K562 (cell line): ENCODE results near the gene SLC26A6. TPM values are rescaled to one million over a fixed set of nuclear protein-coding genes. Genes with fewer than 3 reads are reported as not detected.

Experiments
- BDP1 ChIP-seq: IDR thresholded peaks from 3 replicates; pipeline ENCODE4 v1.6.1; 2011; ENCODE audit not compliant: insufficient read length, insufficient read depth
- HBP1 ChIP-seq: fragments of 450-650 bp; formaldehyde crosslinking; IDR thresholded peaks from 2 replicates; pipeline ENCODE4 v1.4.0; 2022; ENCODE audit warnings: missing genetic modification characterization
- HLTF ChIP-seq: fragments of 450-650 bp; IDR thresholded peaks from 2 replicates; pipeline ENCODE4 v1.6.1; 2016
- KAT8 ChIP-seq: fragments of 450-650 bp; IDR thresholded peaks from 2 replicates; pipeline ENCODE4 v1.6.1; 2016; ENCODE audit warnings: low read depth, mild to moderate bottlenecking
- MITF ChIP-seq: IDR thresholded peaks from 2 replicates; pipeline ENCODE4 v1.6.1; 2014; ENCODE audit warnings: antibody characterized with exemption
- SIX5 ChIP-seq, 2 experiments: IDR thresholded peaks; 2 replicates each; pipeline ENCODE4 v1.6.1; 2011; ENCODE audit warnings: low read length in 2 of 2, borderline replicate concordance in 1 of 2, low read depth in 1 of 2, mild to moderate bottlenecking in 1 of 2, moderate library complexity in 1 of 2; ENCODE audit not compliant: insufficient read depth in 1 of 2
- ZNF324 ChIP-seq: fragments of 250-450 bp; sonication (Bioruptor Pico); IDR thresholded peaks from 2 replicates; pipeline ENCODE4 v1.4.0; 2020; ENCODE audit warnings: mild to moderate bottlenecking
- polyA plus RNA-seq, 8 experiments: library from polyadenylated mRNA; depleted of rRNA in 4 of 8; stranded (reverse) in 5 of 8; unstranded in 3 of 8; fragments of >200 nt; fragmentation: Nextera tagmentation in 2 of 8; fragmentation: Illumina TruSeq in 1 of 8; extraction: Ambion mirVana in 2 of 8; extraction: Trizol in 1 of 8; gene quantifications; 2 replicates each; pipeline versions ENCODE4 v1.2.1 to v1.2.3, GENCODE V29; 2011 to 2014; ENCODE audit warnings: inconsistent platforms in 1 of 8, missing spikeins in 1 of 8
- total RNA-seq, 7 experiments: library from RNA; depleted of rRNA in 6 of 7; stranded (reverse); fragments of >200 nt in 6 of 7; fragmentation: Illumina TruSeq in 2 of 7; extraction: Trizol in 2 of 7; gene quantifications; 2 replicates each; pipeline versions ENCODE4 v1.2.1 to v1.2.3, GENCODE V29; 2011 to 2021; ENCODE audit warnings: low replicate concordance in 1 of 7
- TF ChIP-seq, protein P1 (sequence below): sonication (generic); formaldehyde crosslinking; IDR thresholded peaks from 2 replicates; pipeline ENCODE4 v1.8.1; 2023; ENCODE audit warnings: mild to moderate bottlenecking, missing genetic modification reagents
- TF ChIP-seq, protein P2 (sequence below): fragments of 250-450 bp; sonication (Bioruptor Pico); IDR thresholded peaks from 2 replicates; pipeline ENCODE4 v1.4.0; 2020

SLC26A6 gene
- total and polyA plus RNA-seq, 9 of the 15 experiments (the other 6 are each of a cell fraction or from before 2014, with no cell fraction given) = 2.1 to 27.2 (median 14.8) TPM

DNA sequence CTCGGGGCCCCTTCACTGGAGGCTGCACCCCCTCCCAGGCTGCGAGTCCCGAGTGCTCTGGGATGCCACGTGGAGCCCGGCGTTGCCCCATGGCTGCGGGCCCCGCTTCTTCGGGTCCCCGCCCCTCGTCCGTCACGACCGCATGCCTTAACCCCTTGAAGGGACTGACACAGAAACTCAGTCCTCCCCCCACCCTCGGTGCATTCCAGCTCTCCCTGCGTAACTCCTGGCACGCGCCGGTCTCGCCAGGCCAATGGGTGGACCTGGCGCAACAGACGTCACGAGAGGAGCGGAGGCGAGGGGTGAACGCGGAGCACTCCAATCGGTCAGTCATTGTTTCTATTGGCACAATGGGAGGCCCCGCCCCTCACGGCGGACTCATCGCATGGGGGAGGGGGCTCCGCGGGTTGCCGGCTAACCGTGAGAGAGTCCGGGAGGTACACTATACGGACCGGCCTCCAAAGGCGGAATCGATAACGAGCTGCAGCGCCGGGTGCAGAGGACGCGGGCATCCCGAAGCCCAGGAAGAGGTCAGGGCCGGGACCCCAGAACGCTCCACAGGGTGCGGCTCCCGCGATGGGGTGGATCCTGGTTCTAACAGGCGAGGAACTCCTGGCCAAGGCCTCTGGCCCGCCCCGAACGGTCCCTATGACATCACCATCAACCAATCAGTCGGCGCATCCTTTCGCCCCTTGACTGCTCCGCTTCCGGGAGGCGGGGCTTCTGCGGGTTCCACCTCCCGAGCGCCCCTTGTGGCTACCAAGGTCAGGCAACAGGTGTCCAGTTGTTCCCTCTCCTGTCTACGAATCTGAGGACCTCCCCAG is 28.4 kb upstream of the SLC26A6 start (continued):
- TF ChIP-seq MITF (no peak), BDP1 (no peak), KAT8 (no peak), ZNF324 (no peak), HBP1 (CRISPR knock-in tag) (no peak), SIX5 (IDR thresholded peaks at IDR 0.05; ENCODE audit: borderline replicate concordance in 1 of 2, insufficient read depth in 1 of 2, low read depth in 1 of 2, low read length in 2 of 2) (no peak), HLTF (no peak)
- TF ChIP-seq, protein P1, sequence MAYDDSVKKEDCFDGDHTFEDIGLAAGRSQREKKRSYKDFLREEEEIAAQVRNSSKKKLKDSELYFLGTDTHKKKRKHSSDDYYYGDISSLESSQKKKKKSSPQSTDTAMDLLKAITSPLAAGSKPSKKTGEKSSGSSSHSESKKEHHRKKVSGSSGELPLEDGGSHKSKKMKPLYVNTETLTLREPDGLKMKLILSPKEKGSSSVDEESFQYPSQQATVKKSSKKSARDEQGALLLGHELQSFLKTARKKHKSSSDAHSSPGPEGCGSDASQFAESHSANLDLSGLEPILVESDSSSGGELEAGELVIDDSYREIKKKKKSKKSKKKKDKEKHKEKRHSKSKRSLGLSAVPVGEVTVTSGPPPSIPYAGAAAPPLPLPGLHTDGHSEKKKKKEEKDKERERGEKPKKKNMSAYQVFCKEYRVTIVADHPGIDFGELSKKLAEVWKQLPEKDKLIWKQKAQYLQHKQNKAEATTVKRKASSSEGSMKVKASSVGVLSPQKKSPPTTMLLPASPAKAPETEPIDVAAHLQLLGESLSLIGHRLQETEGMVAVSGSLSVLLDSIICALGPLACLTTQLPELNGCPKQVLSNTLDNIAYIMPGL = peak; percentile 80; the same call in 1 of the 2 replicates
- TF ChIP-seq, protein P2, sequence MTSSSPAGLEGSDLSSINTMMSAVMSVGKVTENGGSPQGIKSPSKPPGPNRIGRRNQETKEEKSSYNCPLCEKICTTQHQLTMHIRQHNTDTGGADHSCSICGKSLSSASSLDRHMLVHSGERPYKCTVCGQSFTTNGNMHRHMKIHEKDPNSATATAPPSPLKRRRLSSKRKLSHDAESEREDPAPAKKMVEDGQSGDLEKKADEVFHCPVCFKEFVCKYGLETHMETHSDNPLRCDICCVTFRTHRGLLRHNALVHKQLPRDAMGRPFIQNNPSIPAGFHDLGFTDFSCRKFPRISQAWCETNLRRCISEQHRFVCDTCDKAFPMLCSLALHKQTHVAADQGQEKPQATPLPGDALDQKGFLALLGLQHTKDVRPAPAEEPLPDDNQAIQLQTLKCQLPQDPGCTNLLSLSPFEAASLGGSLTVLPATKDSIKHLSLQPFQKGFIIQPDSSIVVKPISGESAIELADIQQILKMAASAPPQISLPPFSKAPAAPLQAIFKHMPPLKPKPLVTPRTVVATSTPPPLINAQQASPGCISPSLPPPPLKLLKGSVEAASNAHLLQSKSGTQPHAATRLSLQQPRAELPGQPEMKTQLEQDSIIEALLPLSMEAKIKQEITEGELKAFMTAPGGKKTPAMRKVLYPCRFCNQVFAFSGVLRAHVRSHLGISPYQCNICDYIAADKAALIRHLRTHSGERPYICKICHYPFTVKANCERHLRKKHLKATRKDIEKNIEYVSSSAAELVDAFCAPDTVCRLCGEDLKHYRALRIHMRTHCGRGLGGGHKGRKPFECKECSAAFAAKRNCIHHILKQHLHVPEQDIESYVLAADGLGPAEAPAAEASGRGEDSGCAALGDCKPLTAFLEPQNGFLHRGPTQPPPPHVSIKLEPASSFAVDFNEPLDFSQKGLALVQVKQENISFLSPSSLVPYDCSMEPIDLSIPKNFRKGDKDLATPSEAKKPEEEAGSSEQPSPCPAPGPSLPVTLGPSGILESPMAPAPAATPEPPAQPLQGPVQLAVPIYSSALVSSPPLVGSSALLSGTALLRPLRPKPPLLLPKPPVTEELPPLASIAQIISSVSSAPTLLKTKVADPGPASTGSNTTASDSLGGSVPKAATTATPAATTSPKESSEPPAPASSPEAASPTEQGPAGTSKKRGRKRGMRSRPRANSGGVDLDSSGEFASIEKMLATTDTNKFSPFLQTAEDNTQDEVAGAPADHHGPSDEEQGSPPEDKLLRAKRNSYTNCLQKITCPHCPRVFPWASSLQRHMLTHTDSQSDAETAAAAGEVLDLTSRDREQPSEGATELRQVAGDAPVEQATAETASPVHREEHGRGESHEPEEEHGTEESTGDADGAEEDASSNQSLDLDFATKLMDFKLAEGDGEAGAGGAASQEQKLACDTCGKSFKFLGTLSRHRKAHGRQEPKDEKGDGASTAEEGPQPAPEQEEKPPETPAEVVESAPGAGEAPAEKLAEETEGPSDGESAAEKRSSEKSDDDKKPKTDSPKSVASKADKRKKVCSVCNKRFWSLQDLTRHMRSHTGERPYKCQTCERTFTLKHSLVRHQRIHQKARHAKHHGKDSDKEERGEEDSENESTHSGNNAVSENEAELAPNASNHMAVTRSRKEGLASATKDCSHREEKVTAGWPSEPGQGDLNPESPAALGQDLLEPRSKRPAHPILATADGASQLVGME (CRISPR knock-in tag) = no peak
